ENCODE measurements around the gene SSUH2. TPM values are rescaled to one million over a fixed set of nuclear protein-coding genes. Genes with fewer than 3 reads are reported as not detected.
"Not testable (repeated sequence)": the region's sequence is repeated elsewhere in the genome, so short reads cannot be mapped to it uniquely, and the experiment has no call there.

SSUH2 gene
- total RNA-seq, 1 donor from 2014 or later, result not detected

DNA sequence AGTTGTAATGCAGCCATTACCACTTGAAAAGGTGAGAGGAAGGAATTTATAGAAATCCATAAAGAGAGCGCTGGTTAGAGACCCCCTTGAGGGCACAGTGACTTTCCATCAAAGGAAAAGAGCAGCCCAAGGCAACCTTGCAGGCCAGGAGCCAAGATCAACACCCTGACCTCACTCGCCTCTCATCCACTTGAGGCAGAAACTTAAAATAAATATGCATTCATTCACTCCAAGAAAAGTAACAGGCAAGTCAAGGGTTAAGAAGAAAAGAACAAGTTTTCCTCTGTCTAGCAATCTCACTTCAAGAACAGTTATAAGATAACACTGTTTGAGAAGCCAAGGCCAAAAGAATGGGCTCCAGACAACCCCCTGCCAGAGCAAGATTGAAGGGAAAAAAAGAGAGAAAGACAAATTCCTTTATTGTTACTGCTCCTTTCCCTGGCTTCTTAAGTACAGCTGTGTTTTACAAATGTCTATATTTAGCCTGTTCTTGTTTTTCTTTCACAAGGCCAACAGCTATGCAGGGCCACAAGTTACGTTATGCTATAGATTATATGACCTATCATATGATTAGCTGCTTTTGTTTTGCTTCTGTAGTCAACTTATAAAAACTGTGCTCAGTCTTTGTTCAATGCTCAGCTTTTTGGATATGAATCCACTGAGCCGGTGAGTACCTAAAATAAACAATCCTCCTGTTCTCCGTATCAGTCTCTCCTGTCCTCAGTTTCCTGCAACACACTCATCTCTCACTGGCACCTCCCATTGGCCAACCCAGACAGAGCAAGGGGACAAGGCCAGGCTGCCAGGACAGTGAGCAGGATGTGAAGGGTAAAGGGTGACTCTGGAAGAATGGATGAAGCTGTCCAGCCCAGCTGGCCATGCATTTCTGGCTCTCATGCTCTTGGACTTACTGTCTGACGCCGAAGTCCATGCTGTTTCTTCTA lies 15.8 kb upstream of the SSUH2 start:
- ATAC-seq (no peak), DNase-seq (ENCODE audit: low spot score) (no peak)

DNA sequence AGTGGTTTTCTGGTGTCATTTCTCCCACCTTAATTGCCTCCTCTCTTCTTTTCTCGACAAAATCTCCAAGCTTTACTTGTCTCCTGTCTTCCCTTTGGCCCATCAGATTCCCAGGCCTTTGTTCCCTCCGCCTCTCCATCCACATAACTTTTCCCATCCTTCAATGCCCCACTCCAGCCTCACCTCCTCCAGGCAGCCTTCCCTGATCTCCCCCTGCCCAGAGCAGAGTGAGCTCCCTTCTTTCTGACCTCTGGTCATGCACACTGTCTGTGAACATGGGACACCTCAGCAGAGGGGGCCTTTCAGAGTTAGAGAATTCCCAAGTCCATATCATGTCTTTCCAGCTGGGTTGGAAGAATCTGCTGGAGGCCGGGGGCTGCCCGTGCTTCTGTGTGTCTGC lies 14.6 kb upstream of the SSUH2 start:
- no peak for ATAC-seq
- DNase-seq (ENCODE audit: low spot score), result no peak

DNA sequence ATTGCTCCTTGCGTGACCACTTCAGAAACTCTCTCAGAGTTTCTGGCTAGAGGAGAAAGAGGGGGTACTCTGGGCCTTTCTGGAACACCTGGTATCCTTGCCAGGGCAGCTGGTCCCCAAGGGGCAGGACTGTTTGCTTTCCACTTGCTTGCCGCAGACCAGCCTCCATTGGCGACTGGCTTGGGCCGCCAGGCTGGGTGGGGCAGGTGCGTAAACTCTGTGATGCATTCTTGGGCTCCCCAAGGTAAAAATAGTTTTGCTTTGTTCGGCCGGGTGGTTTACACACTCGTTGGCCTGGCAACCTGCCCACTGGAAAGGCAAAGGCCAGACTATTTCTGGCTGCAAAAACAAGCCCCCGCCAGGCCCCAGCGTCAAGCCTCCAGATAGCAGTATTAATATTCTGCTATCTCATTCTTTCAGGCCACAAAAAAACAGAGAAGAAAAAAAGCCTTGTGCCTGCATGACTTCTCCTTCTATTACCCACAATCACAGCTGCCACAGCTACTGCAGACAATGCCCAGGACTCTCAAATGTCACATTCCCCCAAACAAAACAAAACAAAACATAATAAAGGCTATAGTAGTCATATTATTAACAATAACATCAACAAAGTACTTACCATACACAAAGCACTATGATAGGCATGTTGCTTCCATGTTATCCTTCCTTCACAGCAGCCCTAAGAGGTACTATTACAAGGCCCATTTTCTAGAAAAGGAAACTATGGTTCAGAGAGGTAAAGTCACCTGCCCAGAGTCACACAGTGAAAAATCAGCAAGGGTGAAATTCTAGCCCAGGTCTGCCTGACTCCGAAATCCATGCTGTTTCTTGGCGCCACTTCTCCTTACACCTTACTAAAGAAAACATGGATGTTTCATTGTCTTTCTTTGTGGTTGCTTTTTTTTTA lies 14.0 kb upstream of the SSUH2 start:
- ATAC-seq (peak; percentile 19), DNase-seq (ENCODE audit: low spot score) (no peak)

DNA sequence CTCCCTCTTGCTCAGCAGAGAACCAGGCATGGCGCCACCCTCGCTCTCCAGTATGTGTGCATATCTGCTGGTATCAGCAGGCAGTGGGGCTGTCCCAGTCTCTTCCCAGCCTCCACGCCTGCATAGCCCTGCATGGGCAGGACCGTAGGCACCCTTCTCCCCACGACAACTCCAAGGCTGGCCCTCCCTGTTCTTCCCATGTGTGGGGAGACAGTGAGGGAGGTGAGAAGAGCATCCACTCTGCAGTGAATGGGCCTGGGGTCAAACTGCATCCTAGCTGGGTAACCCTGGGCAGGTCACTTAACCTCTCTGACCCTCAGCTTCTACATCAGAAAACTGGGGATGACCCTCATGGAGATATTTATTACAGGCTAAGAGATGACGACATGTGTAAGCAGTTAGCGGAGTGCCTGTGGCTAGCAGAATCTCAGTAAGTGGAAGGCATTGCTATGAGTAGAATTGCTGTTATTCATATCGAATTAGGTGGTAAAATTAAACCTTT lies 13.3 kb upstream of the SSUH2 start:
- ATAC-seq (no peak), DNase-seq (ENCODE audit: low spot score) (no peak)

- no peak for ATAC-seq
Observed at GRCh38 chr3:8656240-8656639, 11.6 kb upstream of the SSUH2 start.

GRCh38 chr3:8655387-8655835 lies 10.8 kb upstream of the SSUH2 start:
- no peak for ATAC-seq
- DNase-seq (ENCODE audit: low spot score), result no peak

More at GRCh38 chr3:8656240-8656639, 11.6 kb upstream of the SSUH2 start:
- DNase-seq (ENCODE audit: low spot score), result no peak

DNA sequence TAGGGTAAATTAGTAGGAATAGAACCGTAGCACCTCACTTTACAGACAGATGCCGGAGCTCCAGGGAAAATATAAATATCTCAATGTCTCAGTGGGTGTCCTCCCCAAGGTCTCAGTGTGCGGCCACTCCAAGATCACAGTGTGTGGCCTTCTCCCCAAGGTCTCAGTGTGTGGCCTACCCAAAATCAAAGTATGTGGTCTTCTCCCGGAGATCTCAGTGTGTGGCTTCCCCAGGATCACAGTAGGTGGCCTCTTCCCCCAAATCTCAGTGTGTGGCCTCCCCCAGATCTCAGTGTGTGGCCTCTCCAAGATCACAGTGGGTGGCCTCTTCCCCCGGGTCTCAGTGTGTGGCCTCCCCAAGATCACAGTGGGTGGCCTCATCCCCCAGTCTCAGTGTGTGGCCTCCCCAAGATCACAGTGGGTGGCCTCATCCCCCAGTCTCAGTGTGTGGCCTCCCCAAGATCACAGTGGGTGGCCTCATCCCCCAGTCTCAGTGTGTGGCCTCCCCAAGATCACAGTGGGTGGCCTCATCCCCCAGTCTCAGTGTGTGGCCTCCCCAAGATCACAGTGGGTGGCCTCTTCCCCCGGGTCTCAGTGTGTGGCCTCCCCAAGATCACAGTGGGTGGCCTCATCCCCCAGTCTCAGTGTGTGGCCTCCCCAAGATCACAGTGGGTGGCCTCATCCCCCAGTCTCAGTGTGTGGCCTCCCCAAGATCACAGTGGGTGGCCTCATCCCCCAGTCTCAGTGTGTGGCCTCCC lies 10.2 kb upstream of the SSUH2 start:
- DNase-seq (ENCODE audit: low spot score); ATAC-seq: not testable (repeated sequence)

- no peak for ATAC-seq
- DNase-seq (ENCODE audit: low spot score), result no peak
Observed at GRCh38 chr3:8653800-8654408, 9.3 kb upstream of the SSUH2 start.

GRCh38 chr3:8652324-8652987 lies 7.9 kb upstream of the SSUH2 start:
- ATAC-seq (no peak), DNase-seq (ENCODE audit: low spot score) (no peak)

DNA sequence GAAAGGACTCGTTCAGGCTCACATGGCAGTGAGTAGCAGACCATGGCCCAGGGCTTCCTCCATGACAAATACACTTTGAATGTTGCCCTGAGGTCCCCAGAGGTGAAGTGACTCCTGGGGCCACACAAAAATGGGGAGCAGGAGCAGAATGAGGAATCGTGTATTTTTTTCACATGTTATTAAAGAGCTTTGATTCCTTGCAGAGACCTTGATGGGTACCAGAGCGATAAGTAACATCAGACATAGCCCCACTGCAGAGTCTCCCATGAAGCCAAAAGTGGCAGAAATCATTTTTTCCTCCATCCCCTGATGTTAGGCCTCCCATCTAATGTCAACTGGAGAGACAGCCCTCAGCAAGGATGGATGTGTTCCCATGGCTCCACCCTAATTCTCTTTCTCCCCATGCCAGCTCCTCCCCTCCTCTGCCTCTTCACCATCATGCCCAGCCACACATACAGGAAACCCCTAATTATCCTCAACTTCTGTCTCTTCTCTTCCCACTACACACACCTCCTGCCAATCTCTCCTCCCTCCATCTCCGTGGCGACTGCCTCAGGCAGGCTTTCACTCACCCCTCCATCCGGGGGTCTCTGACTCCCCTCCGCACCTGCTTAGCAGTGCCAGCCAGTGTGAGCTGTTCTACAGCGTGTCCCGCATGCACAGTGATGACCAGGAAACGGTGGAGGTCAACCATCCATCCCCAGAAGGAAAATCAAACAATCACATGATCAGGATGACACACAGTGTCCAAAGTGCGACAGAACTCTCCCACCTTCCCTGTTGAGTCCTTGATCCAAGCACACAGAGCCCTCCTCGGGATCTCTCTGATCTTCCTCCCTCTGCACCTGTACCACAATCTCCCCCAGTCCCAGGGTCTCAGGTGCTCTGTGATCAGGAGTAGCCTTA lies 7.1 kb upstream of the SSUH2 start:
- ATAC-seq (peak; percentile 34), DNase-seq (ENCODE audit: low spot score) (no peak)

DNA sequence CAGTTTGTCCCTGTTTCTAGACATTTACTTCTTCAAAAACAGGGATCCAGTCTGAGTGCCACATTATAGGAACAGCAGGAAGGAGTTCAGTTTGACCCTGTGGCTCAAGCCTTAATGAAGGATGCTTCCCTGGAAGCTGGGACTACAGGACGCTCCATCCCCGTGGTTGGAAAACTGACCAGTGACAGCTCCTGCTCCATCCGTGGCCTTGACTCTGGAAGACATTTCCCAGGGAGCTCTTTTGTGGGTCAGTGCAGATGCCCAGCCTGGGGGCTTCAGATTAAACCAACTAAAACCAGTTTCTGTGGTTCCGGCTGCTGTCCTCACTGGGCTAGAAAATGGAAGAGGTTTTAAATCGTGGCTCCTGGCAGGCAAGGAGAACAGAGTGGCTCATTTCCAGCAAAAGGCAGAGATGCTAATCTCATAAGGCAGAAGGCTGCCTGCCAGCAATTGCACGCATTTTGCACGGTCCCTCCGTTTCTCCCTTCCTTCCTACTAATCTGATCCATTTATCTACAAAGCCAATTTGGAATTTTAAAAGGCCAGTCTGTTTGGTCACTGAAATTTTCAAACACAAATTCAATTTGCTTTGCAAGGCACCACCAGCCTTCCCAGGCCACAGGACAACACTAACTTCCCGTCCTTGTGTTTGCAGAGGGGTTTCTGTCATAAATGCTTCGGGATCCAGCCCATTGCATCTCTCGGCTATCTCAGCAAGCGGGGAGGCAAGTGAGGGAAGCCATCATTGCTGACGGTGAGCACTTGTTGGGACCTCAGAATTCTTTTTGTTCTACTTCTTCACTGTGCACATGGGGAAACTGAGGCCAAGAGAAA lies 6.2 kb upstream of the SSUH2 start:
- ATAC-seq, result no peak
- DNase-seq (ENCODE audit: low spot score), result no peak

- no peak for DNase-seq (ENCODE audit: low spot score)
- no peak for ATAC-seq
Observed at GRCh38 chr3:8649757-8650156, 5.2 kb upstream of the SSUH2 start.

- no peak for ATAC-seq
- no peak for DNase-seq (ENCODE audit: low spot score)
Observed at GRCh38 chr3:8648909-8649741, 4.5 kb upstream of the SSUH2 start.

- no peak for DNase-seq (ENCODE audit: low spot score)
- no peak for ATAC-seq
Observed at GRCh38 chr3:8647137-8647985, 2.8 kb upstream of the SSUH2 start.

DNA sequence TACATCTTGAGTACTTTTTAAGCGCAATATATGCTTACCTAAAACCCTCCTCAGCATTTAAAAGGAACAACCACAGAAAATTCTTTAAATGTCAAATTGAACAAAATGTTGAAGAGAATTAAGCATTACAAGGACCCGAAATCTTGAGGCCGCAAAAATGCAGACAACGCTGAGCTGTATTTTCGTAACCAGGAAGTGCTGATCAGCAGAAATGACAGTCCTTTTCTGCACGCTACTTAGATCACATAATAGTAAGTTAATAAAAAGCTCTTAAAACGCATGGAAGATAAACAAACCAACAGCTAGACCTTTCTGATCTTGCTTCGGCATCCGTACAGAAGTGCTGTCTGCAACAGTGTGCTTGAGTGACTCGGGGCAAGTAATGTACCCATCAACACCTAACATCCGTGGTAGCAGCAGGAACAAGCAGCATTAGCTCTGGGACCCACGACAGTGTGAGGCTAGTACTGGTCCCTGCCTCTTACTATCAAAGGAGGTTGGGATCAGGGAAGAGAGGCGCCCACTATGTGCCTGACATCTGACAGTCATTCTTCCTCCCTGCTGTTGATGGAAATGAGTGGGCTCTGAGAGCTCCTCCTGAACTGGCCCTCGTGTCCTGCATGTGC lies 1.8 kb upstream of the SSUH2 start:
- ATAC-seq (no peak), DNase-seq (ENCODE audit: low spot score) (no peak)

Data from left lobe of liver (tissue), 2 donors.